ENCODE data around the gene EXOSC1. TPM values are rescaled to one million over a fixed set of nuclear protein-coding genes. Genes with fewer than 3 reads are reported as not detected.

EXOSC1 gene
- total RNA-seq, 1 experiment from 2014 or later, result 60.3 TPM

- TF ChIP-seq, protein P1, sequence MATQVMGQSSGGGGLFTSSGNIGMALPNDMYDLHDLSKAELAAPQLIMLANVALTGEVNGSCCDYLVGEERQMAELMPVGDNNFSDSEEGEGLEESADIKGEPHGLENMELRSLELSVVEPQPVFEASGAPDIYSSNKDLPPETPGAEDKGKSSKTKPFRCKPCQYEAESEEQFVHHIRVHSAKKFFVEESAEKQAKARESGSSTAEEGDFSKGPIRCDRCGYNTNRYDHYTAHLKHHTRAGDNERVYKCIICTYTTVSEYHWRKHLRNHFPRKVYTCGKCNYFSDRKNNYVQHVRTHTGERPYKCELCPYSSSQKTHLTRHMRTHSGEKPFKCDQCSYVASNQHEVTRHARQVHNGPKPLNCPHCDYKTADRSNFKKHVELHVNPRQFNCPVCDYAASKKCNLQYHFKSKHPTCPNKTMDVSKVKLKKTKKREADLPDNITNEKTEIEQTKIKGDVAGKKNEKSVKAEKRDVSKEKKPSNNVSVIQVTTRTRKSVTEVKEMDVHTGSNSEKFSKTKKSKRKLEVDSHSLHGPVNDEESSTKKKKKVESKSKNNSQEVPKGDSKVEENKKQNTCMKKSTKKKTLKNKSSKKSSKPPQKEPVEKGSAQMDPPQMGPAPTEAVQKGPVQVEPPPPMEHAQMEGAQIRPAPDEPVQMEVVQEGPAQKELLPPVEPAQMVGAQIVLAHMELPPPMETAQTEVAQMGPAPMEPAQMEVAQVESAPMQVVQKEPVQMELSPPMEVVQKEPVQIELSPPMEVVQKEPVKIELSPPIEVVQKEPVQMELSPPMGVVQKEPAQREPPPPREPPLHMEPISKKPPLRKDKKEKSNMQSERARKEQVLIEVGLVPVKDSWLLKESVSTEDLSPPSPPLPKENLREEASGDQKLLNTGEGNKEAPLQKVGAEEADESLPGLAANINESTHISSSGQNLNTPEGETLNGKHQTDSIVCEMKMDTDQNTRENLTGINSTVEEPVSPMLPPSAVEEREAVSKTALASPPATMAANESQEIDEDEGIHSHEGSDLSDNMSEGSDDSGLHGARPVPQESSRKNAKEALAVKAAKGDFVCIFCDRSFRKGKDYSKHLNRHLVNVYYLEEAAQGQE (IDR thresholded peaks at IDR 0.05; ENCODE audit: insufficient read depth in 1 of 2, low read depth in 2 of 2, low read length in 1 of 2), result no peak
- TF ChIP-seq POLR2AphosphoS5 (IDR thresholded peaks at IDR 0.05; ENCODE audit: low read depth, low read length), result no peak
- no peak for TF ChIP-seq TCF7L2 (IDR thresholded peaks at IDR 0.05; ENCODE audit: low read depth, low read length)
- TF ChIP-seq, protein P2, sequence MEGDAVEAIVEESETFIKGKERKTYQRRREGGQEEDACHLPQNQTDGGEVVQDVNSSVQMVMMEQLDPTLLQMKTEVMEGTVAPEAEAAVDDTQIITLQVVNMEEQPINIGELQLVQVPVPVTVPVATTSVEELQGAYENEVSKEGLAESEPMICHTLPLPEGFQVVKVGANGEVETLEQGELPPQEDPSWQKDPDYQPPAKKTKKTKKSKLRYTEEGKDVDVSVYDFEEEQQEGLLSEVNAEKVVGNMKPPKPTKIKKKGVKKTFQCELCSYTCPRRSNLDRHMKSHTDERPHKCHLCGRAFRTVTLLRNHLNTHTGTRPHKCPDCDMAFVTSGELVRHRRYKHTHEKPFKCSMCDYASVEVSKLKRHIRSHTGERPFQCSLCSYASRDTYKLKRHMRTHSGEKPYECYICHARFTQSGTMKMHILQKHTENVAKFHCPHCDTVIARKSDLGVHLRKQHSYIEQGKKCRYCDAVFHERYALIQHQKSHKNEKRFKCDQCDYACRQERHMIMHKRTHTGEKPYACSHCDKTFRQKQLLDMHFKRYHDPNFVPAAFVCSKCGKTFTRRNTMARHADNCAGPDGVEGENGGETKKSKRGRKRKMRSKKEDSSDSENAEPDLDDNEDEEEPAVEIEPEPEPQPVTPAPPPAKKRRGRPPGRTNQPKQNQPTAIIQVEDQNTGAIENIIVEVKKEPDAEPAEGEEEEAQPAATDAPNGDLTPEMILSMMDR (IDR thresholded peaks at IDR 0.05), result no peak
- no peak for TF ChIP-seq SIN3A (IDR thresholded peaks at IDR 0.05; ENCODE audit: borderline replicate concordance, insufficient read depth, low read depth, low read length)
- peaks cover 19% of the 10 kb centered on the region for H3K36me3 ChIP-seq (ENCODE audit: control insufficient read depth, insufficient read depth, low read length)
- BruUV-seq (replicated peaks), result no TSS peak
- ATAC-seq, result no peak
- intact Hi-C loops (cut with micrococcal nuclease; ENCODE audit: unreplicated experiment) (no loop called here), in situ Hi-C loops (cut with HindIII; ENCODE audit: low pct_unique_long_range_greater_than_20kb, low sequenced_read_pairs) (no loop called here)
- no peaks in the 10 kb centered on the region for H3K4me1 ChIP-seq (ENCODE audit: control insufficient read depth, insufficient read depth, low read length)
- no peak for DNase-seq (ENCODE audit: low read depth, low spot score)
- ChIA-PET CTCF (no interaction called here), POLR2A (no interaction called here)
- H3K27me3 ChIP-seq (ENCODE audit: control insufficient read depth, insufficient read depth, low read length), result no peaks in the 10 kb centered on the region
- H3K27ac ChIP-seq (ENCODE audit: low read length), result no peak overlapping the region
- no peak overlapping the region for H3K4me3 ChIP-seq (ENCODE audit: low read depth in 2 of 2, low read length in 2 of 2)
- H3K9me3 ChIP-seq (ENCODE audit: control insufficient read depth, insufficient read depth, low read depth, low read length), result no peaks in the 10 kb centered on the region
Observed at GRCh38 chr10:97435211-97435610, 10.6 kb downstream of the EXOSC1 start.

DNA sequence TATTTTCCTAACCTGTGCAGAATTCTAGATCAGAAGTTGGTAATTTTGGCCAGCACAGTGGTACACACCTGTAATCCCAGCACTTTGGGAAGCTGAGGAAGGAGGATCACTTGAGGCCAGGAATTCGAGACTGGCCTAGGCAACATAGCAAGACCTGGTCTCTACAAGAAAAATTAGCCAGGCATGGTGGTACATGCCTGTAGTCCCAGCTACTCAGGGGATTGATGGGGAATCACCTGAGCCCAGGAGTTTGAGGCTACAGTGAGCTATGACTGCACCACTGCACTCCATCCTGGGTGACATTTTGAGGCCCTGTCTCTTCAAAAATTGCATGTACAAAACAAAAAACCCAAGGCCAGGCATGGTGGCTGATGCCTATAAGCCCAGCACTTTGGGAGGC, 11.2 kb downstream of the EXOSC1 start:
- TF ChIP-seq SIN3A (IDR thresholded peaks at IDR 0.05; ENCODE audit: borderline replicate concordance, insufficient read depth, low read depth, low read length), result no peak
- TF ChIP-seq, protein P2 (IDR thresholded peaks at IDR 0.05), result no peak
- TF ChIP-seq POLR2AphosphoS5 (IDR thresholded peaks at IDR 0.05; ENCODE audit: low read depth, low read length), result no peak
- peaks cover 24% of the 10 kb centered on the region for H3K36me3 ChIP-seq (ENCODE audit: control insufficient read depth, insufficient read depth, low read length)
- POLR2A ChIA-PET, result no interaction called here

More for the DNA sequence above, 11.2 kb downstream of the EXOSC1 start:
- BruUV-seq (replicated peaks), result no TSS peak
- intact Hi-C loops (cut with micrococcal nuclease; ENCODE audit: unreplicated experiment), result no loop called here
- Histone ChIP-seq H3K9me3 (ENCODE audit: control insufficient read depth, insufficient read depth, low read depth, low read length) (no peaks in the 10 kb centered on the region), H3K27ac (ENCODE audit: low read length) (no peak overlapping the region), H3K4me3 (ENCODE audit: low read depth in 2 of 2, low read length in 2 of 2) (no peak overlapping the region), H3K27me3 (ENCODE audit: control insufficient read depth, insufficient read depth, low read length) (no peaks in the 10 kb centered on the region), H3K4me1 (ENCODE audit: control insufficient read depth, insufficient read depth, low read length) (no peaks in the 10 kb centered on the region)
- in situ Hi-C loops (cut with HindIII; ENCODE audit: low pct_unique_long_range_greater_than_20kb, low sequenced_read_pairs), result no loop called here
- peak; percentile 43 for ATAC-seq
- DNase-seq (ENCODE audit: low read depth, low spot score), result no peak
- CTCF ChIA-PET, result interaction anchor here (1.1 kb wide), 1 partner anchor 28 kb away, joined by 7 read pairs; no protein-coding TSS in a partner anchor
